C4-2B (cell line): ENCODE results near the gene INMT.

ENCODE experiments used
- CTCF ChIP-seq: fragments of 450-650 bp; conservative IDR thresholded peaks from 2 replicates; pipeline ENCODE4 v1.5.1; 2017; ENCODE audit warnings: mild to moderate bottlenecking
- ZFX ChIP-seq: fragments of 450-650 bp; IDR thresholded peaks from 2 replicates; pipeline ENCODE4 v1.6.1; 2017

- TF ChIP-seq CTCF (no peak), ZFX (no peak)
Observed at GRCh38 chr7:30707391-30708357, 44.3 kb upstream of the INMT start.
